CD4-positive, alpha-beta T cell treated with Interleukin-15 for 4 hours (primary cell): ENCODE results near the gene PPHLN1.

Source experiments
- DNase-seq: peaks from one replicate; pipeline ENCODE4 v3.0.0-alpha.2; 2020; ENCODE audit warnings: low spot score

The PPHLN1 gene

GRCh38 chr12:42482748-42483520, 157.0 kb downstream of the PPHLN1 start:
- DNase-seq = peak; percentile 25

- no peak for DNase-seq
Measured at GRCh38 chr12:42483521-42483790, 157.5 kb downstream of the PPHLN1 start.

GRCh38 chr12:42484996-42485395, 159.0 kb downstream of the PPHLN1 start:
- no peak for DNase-seq

GRCh38 chr12:42485823-42486222, 159.9 kb downstream of the PPHLN1 start:
- no peak for DNase-seq

- DNase-seq = no peak
Measured at GRCh38 chr12:42486407-42486806, 160.4 kb downstream of the PPHLN1 start.

- no peak for DNase-seq
Measured at GRCh38 chr12:42490261-42490842, 164.4 kb downstream of the PPHLN1 start.
